Measurements from ENCODE around the gene ANKFN1. TPM values are rescaled to one million over a fixed set of nuclear protein-coding genes. Genes with fewer than 3 reads are reported as not detected.

Gene ANKFN1
- polyA plus RNA-seq, 5 donors, result 0.47 to 1.1 (median 0.70) TPM

DNA sequence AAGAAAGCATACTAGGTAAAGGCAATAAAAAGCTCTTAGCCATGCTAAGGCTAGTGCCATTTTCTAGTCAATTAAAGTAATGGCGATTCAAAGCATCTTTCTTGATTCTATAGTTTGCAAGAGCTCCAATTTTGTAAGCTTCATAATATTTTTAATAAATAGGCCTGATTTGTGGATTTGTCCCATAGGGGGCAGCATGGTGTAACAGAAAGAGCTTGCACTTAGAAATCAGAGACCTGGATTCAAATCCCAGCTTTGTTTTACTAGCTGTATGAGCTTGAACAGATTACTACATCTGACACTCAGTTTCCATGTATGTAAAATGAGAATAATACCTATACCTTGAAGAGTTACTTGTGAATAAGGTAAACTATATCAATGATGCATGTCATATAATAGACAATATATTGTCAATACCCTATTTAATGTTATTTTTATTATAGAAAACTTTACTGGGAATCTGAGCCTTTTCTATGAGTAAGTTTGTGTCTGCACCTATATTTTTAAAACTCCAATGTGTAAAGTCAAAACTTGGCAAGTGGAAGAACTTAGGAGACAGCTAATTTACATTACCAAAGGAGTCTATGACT, 346.6 kb downstream of the ANKFN1 start:
- DNase-seq, result no peak

- DNase-seq, result no peak
Measured at GRCh38 chr17:56502120-56502654, 348.9 kb downstream of the ANKFN1 start.

- DNase-seq, result no peak
Measured at GRCh38 chr17:56505154-56505756, 352.0 kb downstream of the ANKFN1 start.

- DNase-seq, result no peak
Measured at GRCh38 chr17:56506349-56506748, 353.1 kb downstream of the ANKFN1 start.

DNA sequence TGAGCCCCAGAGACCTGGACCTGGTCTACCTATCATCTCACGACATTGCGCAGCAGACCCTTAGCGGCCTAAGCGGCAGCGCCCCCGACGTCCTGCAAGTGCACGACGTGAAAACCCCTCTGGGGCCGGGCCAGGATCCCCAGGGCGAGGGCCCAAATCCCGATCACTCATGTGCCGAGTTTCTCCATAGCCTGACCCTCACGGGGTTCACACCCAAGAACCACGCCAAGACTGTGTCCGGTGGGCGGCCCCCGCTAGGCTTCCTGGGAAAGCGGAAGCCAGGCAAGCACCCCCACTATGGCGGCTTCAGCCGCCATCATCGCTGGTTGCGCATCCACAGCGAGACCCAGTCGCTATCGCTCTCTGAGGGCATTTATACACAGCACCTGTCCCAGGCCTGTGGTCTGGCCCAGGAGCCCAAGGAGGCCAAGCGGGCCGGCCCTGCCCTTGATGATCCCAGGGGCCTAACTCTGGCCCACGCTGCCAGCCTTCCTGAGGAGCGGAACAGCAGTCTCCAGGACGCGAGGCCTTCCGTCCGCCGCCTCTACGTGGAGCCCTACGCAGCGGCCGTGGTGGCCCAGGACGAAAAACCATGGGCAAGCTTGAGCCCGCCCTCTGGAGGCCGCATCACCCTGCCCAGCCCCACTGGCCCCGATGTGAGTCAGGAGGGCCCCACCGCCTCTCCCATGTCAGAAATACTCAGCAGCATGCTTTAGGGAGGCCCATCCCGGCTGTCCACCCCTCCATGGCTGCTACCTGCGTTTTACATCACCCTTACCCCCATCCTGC, 357.5 kb downstream of the ANKFN1 start:
- DNase-seq, result no peak

GRCh38 chr17:56514264-56514663, 361.0 kb downstream of the ANKFN1 start:
- DNase-seq, result no peak

DNA sequence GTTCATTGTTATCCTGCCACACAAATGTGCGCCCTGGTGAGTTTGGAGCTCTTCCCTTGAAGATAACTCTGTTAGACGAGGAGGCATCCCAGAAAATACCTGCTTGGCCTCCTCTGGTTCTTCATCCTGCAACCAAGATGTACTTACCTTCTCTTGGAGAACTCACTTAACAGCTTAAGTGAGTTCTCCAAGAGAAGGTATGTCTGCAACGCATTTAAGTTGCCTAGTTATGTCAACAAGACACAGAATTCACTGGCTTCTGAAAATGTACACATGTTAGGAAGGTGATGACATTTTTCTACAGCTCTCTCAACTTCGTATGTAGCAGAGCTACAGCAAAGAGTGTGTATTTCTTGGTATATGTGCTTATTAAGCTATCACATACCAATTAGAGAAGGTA, 361.6 kb downstream of the ANKFN1 start:
- no peak for DNase-seq

DNA sequence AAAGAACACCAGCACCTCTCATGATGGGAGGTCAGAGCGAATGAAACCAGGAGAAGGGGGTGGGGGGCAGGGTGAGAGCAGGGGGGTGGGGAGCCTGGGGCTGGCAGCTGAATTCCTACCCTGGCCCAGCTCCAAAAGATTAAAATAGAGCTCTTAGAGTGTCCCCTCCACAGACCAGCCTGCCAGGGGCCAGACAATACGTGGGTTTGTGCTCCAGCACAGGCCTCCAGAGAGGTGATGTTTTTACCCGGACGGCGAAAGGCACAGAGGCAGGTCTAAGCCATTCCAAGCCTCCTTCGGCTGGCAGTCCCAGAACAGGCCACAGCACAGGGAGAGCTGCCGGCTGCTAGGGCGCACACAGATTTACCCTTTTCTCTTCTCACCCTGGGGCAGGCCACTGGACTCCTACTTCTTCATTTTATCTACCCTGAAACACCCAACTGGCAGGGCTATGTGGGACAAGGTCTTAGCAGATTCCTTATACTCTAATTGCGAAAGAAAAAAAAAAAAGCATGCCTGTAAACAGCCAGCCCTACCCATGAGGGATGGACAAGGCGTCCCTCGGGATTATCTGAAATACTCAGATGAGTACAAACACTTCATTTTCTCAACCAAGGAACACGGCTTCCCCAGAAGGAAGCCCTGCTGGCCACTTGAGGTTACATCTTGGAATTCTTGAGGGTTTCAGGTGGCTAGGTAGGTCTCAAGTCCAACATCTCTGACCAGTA, 368.3 kb downstream of the ANKFN1 start:
- no peak for DNase-seq

DNA sequence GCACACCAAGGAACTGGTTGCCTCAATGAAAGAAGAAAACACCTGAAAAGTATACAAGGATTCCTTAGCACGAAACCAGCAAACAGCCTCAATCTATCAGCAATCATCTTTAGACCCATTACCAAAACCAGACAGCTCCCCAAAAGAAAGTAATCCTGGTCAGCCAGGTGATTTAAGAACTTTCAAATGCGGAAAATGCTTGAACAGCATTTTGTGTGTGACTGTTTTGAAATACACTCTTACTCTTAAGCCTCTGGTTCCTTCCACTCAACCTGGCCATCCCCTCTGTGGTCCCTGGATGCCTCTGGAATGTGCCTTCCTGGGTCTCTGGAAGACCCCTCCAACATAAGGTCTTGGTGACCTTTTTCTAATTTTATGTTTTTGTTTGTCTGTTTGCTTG, 369.8 kb downstream of the ANKFN1 start:
- DNase-seq, result no peak

- no peak for DNase-seq
Measured at GRCh38 chr17:56528696-56529095, 375.4 kb downstream of the ANKFN1 start.

DNA sequence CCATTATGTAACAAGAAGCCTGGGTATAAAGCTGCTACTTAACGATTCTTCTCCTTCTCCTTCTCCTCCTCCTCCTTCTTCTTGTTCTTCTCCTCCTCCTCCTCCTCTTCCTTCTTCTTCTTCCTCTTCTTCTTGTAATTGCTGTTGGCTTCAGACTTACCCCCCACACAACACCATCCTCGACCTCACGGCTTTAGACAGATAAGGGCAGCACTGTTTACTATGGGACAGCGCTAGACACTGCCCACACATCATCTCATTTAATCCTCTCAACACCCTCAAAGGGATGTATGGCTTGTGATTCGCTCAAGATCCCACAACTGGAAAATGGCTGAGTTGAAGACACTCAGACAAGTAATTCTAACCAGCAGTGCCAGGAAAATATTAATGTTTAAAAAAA, 379.7 kb downstream of the ANKFN1 start:
- no peak for DNase-seq

DNA sequence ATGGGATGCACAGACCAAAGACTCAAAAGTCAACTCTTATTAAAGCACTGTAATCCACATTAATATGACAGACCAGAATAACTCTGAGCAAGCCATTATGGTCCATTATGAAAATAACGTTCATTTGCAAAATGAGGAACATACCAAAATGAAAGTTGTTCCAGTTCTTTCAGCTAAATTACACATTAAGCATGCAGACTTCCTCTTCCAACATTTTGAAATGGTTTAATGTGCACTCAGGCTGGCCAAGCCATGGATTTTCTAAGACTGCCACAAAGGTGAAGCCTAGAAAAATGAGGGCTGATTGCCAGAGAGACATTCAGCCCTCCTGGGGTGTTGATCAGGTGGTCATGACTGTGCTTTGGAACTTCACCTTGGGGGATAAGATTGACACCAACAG, 383.5 kb downstream of the ANKFN1 start:
- DNase-seq, result no peak

- no peak for DNase-seq
Measured at GRCh38 chr17:56540836-56541235, 387.6 kb downstream of the ANKFN1 start.

GRCh38 chr17:56543280-56543679, 390.0 kb downstream of the ANKFN1 start:
- no peak for DNase-seq

DNA sequence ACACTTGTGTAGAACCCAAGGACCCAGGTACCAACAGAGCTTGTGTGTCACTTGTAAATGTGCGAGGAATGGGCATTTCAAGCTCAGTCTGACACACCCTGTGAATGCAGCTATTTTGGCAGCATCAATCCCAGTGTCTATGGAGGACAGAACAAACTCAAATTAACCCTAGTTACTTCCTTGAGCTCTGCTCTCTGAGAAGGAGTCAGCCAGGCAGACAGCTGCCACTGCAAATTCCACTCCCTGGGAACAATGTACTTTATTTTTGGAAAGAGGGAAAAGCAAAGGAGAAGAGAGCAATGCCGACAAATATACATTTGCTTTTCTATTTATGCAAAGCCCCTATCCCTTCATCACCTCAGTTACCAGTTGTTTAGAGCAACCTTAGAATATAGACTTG, 391.8 kb downstream of the ANKFN1 start:
- no peak for DNase-seq

DNA sequence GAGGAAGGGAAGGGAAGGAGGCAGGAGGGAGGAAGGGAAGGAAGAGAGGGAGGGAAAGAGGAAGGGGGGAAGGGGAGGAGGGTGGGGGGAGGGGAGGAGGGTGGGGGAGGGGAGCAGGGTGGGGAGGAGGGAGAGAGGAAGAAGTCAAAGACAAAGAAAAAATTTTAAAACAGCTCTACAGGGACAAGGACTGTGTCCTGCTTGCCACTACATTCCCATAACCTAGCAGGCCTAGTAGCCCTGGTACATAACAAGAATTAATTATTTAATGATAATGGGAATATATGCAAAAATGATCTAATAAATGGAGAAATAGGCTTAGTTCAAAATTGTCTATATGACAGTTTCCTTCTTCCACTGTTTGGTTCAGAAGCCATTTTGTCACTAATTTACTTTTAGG, 392.7 kb downstream of the ANKFN1 start:
- DNase-seq, result no peak

- no peak for DNase-seq
Measured at GRCh38 chr17:56548661-56549060, 395.4 kb downstream of the ANKFN1 start.

DNA sequence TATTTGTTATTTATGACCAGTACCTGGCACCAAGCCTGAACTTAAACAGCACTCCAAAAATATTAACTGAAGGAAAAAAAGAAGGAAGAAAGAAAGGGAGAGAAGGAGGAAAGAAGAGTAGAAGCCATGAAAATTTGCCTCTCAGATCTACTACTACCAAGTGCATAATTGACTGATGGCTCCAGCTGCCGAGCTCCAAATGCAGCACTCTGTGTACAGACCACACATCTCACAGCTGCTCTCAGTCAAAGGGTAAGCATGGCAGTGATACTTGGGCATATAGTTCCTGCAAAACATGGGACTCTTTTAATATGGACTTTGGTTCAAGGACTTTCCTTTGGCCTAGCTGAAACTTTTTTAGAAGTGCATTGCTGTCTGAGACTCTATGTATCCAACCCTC, 396.2 kb downstream of the ANKFN1 start:
- no peak for DNase-seq

DNA sequence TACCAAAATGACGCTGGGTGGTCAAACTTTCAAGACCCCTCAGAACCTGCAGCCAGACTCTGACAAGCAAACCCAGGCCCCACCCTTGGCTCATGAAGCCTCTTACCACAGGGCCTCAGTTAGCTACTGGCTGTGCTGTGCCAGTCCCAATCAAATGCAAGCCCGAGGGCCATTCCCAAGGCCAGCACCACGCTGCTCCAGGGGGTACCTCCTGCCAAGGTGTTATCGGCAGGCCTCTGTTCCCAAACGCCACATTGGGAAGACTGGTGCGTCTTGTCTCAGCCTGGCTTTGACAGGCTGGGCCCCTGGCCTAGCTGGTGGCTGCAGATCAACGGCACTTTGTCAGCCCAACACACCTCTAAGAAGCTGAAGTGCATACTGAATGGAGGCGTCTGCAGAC, 404.4 kb downstream of the ANKFN1 start:
- no peak for DNase-seq

DNA sequence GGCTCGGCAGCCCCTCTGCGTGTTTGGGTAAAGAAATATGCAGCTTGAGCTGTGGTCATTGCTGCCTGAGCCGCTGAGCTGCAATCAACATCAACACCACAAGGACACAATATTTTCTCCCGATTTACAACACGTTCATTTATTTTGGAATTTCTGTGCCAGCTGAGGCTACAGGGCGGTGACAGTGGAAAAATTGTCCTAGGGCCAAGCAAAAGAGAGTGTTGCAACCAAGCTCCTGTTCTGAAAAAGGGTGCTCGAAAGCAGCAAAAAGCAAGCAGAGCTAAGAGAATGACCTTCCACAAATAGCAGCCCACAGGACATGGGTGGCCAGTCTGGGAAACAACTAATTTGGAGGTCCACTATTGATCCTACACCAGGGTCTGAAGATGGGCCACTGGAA, 404.8 kb downstream of the ANKFN1 start:
- DNase-seq, result no peak
